ENCODE measurements around the gene TMEM233.

GRCh38 chr12:119692410-119692809 is 98.8 kb downstream of the TMEM233 start:
- TF ChIP-seq CTCF (IDR thresholded peaks at IDR 0.05) (no peak), POLR2A (IDR thresholded peaks at IDR 0.05) (no peak)

Data from Peyer's patch (tissue), 4 donors.